Vagina (tissue), 2 donors: ENCODE data around the gene UNC80.

Experiments used
- POLR2A ChIP-seq, 2 donors: fragments of 450-650 bp; IDR thresholded peaks; one replicate each; pipeline ENCODE4 v1.6.1; 2017; ENCODE audit warnings: antibody characterized with exemption in 2 of 2, mild to moderate bottlenecking in 2 of 2, moderate library complexity in 2 of 2
- POLR2AphosphoS5 ChIP-seq, 2 donors: sonication (generic); formaldehyde crosslinking; IDR thresholded peaks; one replicate each; pipeline ENCODE4 v1.9.0; 2017; ENCODE audit warnings: antibody characterized with exemption in 2 of 2, mild to moderate bottlenecking in 2 of 2, low read depth in 1 of 2; ENCODE audit not compliant: insufficient read depth in 1 of 2
- TF ChIP-seq, protein P1 (sequence below), 3 experiments: fragments of 450-650 bp in 2 of 3; fragments of 200-600 bp in 1 of 3; sonication (generic) in 1 of 3; IDR thresholded peaks; one replicate each; pipeline ENCODE4 v1.5.1; 2017 to 2019; ENCODE audit warnings: antibody characterized with exemption in 3 of 3, mild to moderate bottlenecking in 2 of 3, moderate library complexity in 2 of 3

DNA sequence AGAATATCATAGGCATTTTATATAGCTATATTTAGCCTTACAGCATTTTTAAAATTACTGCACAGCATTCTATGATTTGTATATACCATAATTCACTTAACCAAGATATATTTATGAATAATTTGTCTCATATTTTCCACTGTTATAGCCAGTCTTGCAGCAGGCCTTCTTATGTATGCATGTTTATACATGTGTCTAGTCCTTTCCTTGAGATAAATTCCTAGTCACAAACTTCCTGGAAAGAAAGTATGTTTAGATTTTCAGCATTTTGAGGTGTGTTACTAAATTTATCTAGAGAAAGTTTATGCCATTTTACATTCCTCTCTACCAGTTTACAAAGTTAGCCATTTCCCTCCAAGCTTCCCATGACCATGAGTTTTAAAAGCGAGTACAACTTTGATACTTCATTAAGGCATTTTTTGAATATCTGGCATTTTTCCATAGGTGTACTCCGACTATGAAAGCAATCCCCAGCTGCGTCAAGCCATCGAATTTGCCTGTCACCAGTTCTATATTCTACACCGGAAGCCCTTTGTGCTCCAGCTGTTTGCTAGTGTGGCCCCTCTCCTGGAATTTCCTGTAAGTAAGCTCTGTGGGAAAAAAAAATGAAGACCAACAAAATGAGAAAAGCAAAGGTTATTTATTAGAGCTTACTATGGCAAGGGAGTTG, 171.4 kb downstream of the UNC80 start:
- TF ChIP-seq POLR2A (IDR thresholded peaks at IDR 0.05) (no peak), POLR2AphosphoS5 (IDR thresholded peaks at IDR 0.05; ENCODE audit: insufficient read depth in 1 of 2, low read depth in 1 of 2) (no peak)
- TF ChIP-seq, protein P1, sequence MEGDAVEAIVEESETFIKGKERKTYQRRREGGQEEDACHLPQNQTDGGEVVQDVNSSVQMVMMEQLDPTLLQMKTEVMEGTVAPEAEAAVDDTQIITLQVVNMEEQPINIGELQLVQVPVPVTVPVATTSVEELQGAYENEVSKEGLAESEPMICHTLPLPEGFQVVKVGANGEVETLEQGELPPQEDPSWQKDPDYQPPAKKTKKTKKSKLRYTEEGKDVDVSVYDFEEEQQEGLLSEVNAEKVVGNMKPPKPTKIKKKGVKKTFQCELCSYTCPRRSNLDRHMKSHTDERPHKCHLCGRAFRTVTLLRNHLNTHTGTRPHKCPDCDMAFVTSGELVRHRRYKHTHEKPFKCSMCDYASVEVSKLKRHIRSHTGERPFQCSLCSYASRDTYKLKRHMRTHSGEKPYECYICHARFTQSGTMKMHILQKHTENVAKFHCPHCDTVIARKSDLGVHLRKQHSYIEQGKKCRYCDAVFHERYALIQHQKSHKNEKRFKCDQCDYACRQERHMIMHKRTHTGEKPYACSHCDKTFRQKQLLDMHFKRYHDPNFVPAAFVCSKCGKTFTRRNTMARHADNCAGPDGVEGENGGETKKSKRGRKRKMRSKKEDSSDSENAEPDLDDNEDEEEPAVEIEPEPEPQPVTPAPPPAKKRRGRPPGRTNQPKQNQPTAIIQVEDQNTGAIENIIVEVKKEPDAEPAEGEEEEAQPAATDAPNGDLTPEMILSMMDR (IDR thresholded peaks at IDR 0.05): no peak
